GM12891 (cell line): ENCODE measurements around the gene NEIL3.
A peak's percentile ranks its signal among the peaks of the same experiment; 100 is the strongest.
"Not testable (repeated sequence)": the region's sequence is repeated elsewhere in the genome, so short reads cannot be mapped to it uniquely, and the experiment has no call there.

ENCODE experiments used
- DNase-seq: peaks from one replicate; pipeline ENCODE4 v3.0.0; 2011; ENCODE audit warnings: low spot score; ENCODE audit not compliant: insufficient read length
- FAIRE-seq: peaks from 2 replicates; lab custom pipeline; 2011; peaks lifted over from hg19 to GRCh38; lab: Jason Lieb, UNC
- PAX5 ChIP-seq: IDR thresholded peaks from 2 replicates; pipeline ENCODE4 v1.6.1; 2011; ENCODE audit warnings: low read length, moderate library complexity, mild to moderate bottlenecking; ENCODE audit not compliant: insufficient read depth, severe bottlenecking
- POLR2A ChIP-seq: IDR thresholded peaks from 2 replicates; pipeline ENCODE4 v1.6.1; 2011; ENCODE audit warnings: low read depth, low read length, control low read depth
- POLR2AphosphoS5 ChIP-seq: IDR thresholded peaks from 2 replicates; pipeline ENCODE4 v1.6.1; 2011; ENCODE audit warnings: low read depth, low read length, control low read depth
- POU2F2 ChIP-seq: IDR thresholded peaks from 2 replicates; pipeline ENCODE4 v1.6.1; 2011; ENCODE audit warnings: low read depth, mild to moderate bottlenecking, control low read depth, low read length, moderate library complexity
- SPI1 ChIP-seq: IDR thresholded peaks from 2 replicates; pipeline ENCODE4 v1.6.1; 2011; ENCODE audit warnings: low read depth, low read length, control low read depth
- TAF1 ChIP-seq: IDR thresholded peaks from 2 replicates; pipeline ENCODE4 v1.6.1; 2011; ENCODE audit warnings: low read depth, low read length, control low read depth

Gene NEIL3

DNA sequence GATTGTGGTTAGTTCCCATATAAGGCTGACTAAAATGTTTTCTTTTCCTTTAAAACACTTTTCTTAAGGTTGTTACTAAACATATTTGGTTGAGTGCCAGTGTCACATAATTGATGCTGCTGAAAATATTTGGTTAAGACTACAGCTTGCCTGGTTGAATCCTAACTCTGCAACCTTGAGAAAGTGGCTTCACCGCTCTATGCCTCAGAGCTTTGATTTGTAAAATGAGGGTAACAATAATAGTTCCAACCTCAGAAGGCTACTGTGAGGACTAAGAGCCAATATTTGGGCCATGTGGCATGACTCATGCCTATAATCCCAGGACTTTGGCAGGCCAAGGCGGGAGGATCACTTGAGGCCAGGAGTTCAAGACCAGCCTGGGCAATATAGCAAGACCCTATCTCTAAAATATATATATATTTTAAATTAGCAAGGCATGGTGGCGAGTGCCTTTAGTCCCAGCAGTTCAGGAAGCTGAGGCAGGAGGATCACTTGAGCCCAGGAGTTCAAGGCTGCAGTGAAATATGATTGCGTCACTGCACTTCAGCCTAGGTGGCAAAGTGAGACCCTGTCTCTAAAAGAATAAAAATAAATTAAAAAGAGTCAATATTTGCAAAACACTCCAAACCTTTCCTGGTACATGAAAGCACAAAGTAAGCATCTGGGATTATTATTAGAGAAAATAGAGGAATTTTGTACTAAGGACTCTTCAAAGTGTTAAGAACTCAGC is 7.1 kb upstream of the NEIL3 start:
- FAIRE-seq (no peak), DNase-seq (no peak)
- TF ChIP-seq POLR2A (no peak), PAX5 (no peak), POLR2AphosphoS5 (no peak), TAF1 (no peak), POU2F2 (no peak), SPI1 (no peak)

DNA sequence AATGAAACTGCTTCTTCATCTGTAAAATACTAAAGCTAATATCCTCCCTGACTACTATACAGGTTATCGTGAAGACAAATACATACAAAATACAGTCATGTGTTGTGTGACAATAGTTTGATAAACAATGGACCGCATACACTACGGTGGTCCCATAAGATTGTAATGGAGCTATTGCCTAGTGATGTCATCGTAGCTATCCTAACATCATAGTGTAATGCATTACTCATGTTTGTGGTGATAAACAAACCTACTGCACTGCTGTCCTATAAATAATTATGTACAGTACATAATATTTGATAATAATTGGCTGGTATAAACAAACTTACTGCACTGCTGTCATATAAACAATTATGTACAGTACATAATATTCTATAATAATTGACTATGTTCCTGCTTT is 5.6 kb upstream of the NEIL3 start:
- DNase-seq, result no peak
- no peak for FAIRE-seq
- no peak for TF ChIP-seq PAX5

DNA sequence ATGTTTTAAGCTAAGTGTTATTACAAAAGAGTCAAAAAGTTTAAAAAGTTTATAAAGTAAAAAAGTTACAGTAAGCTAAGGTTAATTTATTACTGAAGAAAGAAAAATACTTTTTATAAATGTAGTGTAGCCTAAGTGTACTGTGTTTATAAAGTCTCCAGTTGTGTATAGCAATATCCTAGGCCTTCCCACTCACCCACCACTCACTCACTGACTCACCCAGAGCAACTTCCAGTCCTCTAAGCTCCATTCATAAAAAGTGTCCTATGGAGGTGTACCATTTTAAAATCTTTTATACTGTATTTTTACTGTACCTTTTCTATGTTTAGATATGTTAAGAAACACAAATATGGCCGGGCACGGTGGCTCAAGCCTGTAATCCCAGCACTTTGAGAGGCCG is 4.8 kb upstream of the NEIL3 start:
- DNase-seq, FAIRE-seq: not testable (repeated sequence)

DNA sequence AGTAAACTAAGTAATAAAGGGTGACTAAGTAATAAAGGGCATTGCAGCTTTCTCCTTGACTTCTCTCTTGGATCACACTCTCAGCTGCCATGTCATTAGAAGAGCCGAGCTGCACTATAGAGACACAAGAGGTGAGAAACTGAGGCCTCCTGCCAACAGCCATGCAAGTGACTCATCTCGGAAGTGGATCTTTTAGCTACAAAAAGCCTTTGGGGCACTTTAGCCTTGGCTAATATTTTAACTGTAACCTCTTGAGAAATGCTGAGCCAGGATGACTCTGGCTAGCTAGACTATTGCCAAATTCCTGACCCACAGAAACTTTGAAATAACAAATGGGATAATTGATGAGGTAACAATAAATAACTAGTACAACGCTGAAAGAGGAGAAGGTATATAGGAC is 1.5 kb upstream of the NEIL3 start:
- DNase-seq (no peak), FAIRE-seq (no peak)
- TF ChIP-seq POLR2A (no peak), POU2F2 (no peak), PAX5 (no peak), TAF1 (no peak), POLR2AphosphoS5 (no peak), SPI1 (no peak)

DNA sequence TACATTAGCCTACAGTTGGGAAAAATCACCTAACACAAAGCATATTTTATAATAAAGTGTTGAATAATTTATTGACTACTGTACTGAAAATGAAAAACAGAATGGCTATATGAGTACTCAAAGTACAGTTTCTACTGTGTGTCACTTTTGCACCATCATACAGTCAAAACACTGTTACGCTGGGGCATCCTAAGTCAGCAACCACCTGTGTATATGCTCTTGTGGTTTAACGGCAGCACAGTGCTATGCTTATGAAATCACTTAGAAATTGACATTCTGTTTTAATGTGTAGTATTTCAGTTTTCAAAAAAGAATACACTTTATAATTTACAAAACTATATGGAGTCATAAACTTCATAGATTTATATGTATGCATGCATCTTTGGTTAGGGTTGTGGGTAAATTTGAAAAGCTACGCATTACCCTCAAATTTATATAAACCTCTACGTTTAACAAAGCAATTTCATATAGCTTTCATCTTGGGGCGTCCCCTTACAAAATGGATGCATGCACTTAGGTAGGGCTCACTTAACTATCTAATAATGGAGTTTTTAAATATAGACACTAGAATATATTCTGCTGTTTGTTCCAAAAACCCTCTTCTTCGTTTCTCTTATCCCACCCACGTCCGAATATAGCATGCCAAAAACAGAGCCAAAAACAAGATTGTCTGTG is 690 bp upstream of the NEIL3 start:
- FAIRE-seq, result peak; percentile 9
- no peak for TF ChIP-seq POLR2A
- DNase-seq, result no peak

DNA sequence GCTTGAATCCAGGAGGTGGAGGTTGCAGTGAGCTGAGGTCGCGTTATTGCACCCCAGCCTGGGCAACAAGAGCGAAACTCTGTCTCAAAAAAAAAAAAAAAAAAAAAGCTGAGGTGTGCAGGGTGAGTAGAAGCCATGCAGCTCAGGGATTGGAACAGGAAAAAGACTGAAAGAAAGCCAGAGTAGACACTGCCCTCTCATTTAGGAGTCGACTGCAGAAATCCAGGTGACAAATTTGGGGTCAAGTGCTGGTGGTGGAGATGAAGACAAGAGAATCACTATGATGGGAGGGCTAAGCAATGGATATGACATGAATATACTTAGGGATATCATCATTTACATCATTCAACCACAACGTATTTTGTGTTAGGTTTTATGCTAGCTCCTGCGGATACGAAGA is 1.9 kb downstream of the NEIL3 start:
- FAIRE-seq, result no peak
- DNase-seq, result no peak
- TF ChIP-seq TAF1, result no peak
- TF ChIP-seq POLR2A, result no peak
- no peak for TF ChIP-seq PAX5
- no peak for TF ChIP-seq POLR2AphosphoS5
- no peak for TF ChIP-seq SPI1
- no peak for TF ChIP-seq POU2F2

DNA sequence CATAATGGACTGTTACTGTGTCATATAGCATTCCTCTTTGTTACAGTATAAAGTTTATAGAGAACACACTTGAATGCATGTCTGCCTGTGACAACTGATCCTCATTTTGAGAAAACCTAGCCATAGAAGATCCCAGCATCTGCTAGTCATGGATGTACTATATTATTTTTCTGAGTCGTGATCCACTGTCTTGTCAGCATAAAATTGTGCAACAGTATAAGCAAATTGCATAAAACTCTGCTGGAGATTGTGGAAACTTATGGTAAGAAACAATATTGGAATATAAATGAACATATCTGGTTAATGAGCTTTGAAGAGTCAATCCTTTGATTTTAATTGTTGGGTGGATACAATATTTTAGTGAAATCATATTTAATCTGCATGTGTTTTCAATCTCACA is 3.6 kb downstream of the NEIL3 start:
- no peak for FAIRE-seq
- DNase-seq, result no peak
- TF ChIP-seq TAF1 (no peak), SPI1 (no peak), POLR2AphosphoS5 (no peak), POLR2A (no peak), POU2F2 (no peak)

DNA sequence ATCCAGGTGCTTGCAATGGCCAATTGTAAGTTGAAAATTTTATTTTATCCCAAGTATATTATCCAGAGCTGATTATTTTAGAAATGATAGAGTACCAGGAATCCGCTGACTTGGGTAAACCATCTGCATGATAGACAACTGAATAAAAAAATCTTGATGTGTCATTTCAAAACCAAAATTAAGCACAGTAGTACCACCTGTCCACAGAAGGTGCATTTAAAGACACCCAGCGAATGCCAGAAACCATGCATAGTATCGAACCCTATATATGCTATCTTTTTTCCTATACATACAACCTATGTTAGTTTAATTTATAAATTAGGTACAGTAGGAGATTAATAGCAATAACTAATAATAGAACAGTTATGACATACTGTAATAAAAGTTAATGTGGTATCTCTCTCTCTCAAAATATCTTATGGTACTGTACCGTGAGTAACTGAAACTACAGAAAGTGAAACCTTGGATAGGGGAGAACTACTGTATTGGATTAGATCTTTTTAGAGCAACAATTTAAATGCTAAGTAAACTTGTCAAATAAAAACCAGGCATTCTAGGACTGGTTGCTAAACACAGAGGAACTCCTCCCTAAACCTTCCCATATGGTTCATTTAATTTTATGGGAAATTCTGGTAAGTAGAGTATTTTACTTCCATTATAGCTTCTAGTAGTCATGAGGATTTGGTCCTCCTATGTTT is 6.2 kb downstream of the NEIL3 start:
- no peak for FAIRE-seq
- TF ChIP-seq TAF1, result no peak
- no peak for TF ChIP-seq PAX5
- DNase-seq, result no peak

DNA sequence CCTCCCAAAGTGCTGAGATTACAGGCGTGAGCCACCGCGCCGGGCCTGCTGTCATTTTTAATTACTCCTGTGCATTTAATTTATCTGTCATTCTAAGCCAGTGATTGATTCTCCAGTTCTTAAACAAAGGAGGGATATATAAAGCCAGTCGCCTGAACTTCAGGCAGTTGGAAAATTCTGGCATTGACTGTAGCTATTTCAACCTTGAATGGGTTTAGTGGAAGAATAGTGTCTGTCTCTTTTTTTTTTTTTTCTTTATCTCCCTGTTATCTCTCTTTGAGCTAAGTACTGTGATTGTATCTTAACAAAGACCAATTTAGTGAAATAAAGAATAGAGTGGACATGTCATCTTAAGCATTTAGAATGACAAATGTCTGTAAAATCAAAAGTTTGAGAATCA is 11.0 kb downstream of the NEIL3 start:
- DNase-seq, result no peak
- no peak for TF ChIP-seq POLR2A
- TF ChIP-seq POLR2AphosphoS5, result no peak
- TF ChIP-seq POU2F2, result no peak
- TF ChIP-seq PAX5, result no peak
- TF ChIP-seq SPI1, result no peak
- TF ChIP-seq TAF1, result no peak
- no peak for FAIRE-seq

DNA sequence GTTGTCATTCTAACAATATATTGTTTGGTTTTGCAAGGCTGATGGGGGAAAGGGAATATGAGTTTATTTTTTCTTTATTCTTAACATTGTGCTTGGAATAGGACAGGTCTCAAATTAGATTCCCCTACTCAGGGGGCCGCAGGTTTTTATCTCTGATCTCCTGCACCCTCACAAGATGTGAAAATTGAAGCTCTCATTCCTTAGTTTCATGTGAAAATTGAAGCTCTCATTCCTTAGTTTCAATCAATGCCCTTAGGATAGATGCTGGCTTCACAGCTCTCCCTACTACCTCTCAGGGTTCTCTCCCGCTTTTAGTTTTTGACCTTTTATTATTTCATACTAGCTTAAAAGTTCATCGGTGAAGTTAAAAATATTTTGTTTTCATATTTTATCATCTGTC is 12.0 kb downstream of the NEIL3 start:
- DNase-seq (no peak), FAIRE-seq (no peak)

More for the DNA sequence above, 12.0 kb downstream of the NEIL3 start:
- TF ChIP-seq PAX5, result no peak
- TF ChIP-seq POU2F2, result no peak
- no peak for TF ChIP-seq POLR2A
- TF ChIP-seq TAF1, result no peak
- no peak for TF ChIP-seq POLR2AphosphoS5
